ENCODE data around the gene TTYH1.

- no peak for TF ChIP-seq POLR2A (IDR thresholded peaks at IDR 0.05)
- no peak for TF ChIP-seq CTCF (IDR thresholded peaks at IDR 0.05)
Measured at GRCh38 chr19:54412877-54413276, 2.4 kb upstream of the TTYH1 start.

All from breast epithelium (tissue), 3 donors.